GM08714 (cell line): Measurements from ENCODE around the gene ATP2A3.

Source experiments
- H3K4me3 ChIP-seq: fragments of 200-500 bp; sonication (Bioruptor generic); 2 replicates; pipeline ENCODE4 v1.5.1; 2014; ENCODE audit warnings: mild to moderate bottlenecking, low read length, inconsistent platforms
- ZNF274 ChIP-seq: IDR thresholded peaks from 2 replicates; pipeline ENCODE4 v1.6.1; 2012; ENCODE audit warnings: mild to moderate bottlenecking, low read depth, low read length

Gene ATP2A3

DNA sequence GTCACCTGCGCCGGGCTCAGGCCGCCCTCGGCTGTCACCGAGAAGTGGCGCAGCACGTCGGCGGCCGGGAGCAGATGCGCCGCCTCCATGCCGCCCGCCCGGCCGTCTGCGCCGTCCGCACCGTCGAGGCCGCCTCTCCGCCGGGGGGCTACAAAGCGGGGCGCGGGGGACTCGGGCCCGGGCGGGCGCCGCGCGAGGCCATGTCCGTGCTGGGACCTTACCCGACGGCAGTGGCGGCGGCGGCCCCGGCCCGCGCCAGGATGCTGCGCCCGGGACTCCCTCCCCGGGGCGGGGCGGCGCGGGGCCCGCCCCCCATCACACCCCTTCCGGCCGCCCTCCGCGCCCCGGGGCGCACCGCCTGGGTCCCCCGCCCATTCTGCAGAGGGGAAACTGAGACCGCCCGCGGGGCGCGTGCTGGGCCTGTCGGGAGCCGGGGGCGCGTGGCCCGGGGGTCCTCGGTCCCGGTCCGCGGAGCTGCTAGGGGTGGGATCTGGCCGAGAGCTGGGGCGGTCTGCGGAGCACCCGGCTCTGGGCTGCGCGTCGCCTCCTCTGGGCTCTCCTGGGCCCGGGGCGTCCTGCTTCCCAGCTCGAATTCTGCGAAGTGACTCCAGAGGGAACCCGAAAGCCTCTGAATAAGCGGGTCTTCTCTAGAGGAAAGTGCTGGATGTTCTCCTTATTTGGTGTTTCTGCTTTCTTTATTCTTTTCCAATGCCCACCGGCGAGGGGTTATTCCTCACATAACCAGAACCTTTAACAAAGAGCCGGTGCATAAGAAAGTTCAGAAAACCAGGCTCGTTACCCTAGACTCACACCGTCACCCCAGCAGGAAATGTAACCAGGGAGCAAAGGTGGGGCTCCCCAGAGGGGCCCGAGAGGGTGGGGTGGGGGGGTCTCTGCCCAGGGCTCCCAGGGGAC, at the start of gene ATP2A3:
Gene ATP2A3 (minus strand): TSS at position 235 of the 915 bp plus-strand sequence. CDS start 146 bp downstream, at position 89.
- no peak for TF ChIP-seq ZNF274
- H3K4me3 ChIP-seq, result peak within 1 kb of the TSS; percentile 67

DNA sequence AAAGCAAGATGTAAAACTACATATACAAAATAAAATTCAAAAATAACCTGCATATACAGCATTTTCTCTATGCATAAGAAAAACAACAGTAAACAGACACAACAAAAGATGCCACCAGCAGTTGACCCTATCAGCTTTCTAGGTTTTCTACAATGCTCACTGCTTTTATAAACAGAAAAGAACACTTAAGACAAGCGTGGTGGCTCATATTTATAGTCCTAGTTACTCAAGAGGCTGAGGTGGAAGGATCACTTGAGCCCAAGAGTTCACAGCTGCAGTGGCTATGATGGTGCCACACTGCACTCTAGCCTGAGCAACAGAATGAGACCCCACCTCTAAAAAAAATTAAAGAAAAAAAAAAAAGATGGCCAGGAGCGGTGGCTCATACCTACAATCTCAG, 46.5 kb upstream of the ATP2A3 start:
- no peak for TF ChIP-seq ZNF274
- H3K4me3 ChIP-seq, result no peak overlapping the region

DNA sequence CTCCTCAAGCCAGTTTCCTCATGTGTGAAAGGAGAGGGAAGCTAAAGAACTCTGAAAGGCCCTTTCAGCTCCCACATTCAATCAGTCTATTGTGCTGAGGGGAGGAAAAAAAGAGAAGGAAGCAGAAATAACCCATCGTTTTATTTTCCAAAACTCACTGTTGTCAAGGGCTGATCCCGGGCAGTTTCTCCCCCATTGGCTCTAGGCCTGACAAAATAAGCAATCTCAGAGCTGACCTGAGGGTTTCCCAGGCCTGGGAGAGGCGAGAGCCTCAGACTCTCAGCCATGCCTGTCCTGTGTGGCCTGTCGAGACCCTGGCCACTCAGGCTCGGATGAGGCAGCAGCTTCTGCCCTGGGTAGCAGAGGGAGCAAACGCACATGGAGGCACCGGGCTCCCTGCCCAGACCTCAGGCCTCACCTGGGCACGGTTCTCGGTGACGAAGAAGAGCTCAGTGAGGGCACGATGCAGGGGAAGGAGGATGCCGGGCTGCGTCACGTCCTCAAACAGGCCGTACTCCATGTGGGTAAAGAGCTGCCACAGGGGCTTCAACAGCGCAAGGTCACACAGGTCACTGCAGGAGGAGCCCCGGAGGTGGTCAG, 45.0 kb upstream of the ATP2A3 start:
- no peak for TF ChIP-seq ZNF274
- no peak overlapping the region for H3K4me3 ChIP-seq

DNA sequence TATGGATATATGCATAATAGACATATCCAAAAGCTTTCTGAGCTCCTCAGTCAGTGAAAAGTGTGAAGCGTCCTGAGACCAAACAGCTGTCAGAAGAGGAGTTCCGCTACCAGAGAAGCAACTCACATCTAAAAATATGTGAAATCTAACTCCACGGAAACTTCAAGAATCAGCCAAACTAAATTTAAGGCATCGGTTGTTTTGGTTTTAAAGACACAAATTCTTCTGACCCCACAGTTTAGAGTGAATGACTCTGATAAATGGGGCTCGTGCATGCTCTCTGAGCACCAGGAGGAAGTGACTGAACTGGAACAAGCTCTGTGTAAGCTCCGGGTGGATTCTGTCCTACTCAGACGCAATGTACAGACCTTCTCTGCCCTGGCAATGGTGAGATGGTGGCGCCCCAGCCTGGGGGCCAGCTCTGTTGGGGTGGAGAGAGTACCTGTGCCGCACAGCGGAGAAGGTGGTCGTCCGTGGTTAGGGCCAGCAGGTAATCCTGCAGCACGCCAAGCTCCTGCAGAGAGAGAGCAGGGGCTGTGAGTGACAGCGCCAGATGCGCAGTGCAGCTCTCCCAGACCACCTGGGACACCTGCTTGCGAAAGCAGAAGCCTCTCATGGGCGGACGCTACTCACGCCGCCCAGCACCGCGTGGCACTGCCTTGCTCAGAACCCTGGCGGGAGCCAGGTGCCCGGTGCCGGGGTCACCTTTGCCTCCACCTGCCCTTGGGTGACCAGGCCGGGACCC, 44.4 kb upstream of the ATP2A3 start:
- no peak for TF ChIP-seq ZNF274

DNA sequence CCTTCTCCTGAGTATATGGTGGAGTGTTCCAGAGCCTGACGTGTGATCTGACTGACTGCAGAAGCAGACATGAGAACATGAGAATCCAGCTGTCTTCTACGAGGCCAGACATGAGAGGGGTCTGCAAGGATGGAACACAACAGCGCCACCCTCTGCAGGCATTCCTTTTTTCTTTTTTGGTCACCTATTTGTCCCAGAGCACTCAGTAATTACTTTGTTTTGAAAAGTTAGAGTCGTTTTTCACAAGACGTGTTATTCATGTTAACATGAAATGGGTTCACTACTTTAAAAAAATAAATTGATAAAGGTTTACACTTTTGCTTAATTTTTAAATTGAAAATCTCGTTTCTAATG, 43.8 kb upstream of the ATP2A3 start:
- no peak for TF ChIP-seq ZNF274
- no peak overlapping the region for H3K4me3 ChIP-seq

More for the DNA sequence above, 44.4 kb upstream of the ATP2A3 start:
- H3K4me3 ChIP-seq, result no peak overlapping the region

DNA sequence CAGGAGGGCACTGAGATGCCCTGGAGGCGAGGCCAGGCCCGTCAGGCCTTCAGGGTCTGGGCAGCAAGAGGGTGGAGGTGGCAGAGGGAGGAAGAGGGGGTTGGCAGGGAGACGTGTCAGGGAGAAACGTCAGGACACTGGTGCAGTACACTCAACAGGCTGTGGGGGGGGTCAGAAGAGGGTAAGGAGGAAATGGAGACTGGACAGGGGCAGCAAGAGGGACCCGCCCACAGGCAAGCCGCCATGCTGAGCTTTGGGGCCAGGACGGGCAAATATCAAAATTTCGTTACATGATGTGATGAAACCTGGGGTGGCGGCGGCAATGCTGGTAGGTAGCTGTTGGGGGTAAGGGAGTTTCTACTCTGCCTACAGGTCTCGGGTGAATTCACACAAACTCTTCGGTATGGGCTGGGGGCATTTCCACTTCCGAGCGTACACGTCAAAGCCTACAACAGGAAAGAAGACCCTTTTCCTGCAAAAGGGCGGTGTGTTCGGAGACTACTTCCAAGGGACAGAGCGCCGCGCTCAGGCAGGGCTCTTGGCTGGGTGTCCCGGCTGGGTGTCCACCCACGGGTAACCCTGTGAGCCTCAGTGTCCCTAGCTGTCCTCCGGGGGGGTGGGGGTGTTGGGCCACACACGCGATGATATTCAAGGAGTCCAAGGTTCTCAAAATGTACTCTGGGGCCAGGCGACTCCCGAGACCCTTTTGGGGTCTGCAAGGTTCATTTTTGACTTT, 43.3 kb upstream of the ATP2A3 start:
- no peak overlapping the region for H3K4me3 ChIP-seq
- no peak for TF ChIP-seq ZNF274

DNA sequence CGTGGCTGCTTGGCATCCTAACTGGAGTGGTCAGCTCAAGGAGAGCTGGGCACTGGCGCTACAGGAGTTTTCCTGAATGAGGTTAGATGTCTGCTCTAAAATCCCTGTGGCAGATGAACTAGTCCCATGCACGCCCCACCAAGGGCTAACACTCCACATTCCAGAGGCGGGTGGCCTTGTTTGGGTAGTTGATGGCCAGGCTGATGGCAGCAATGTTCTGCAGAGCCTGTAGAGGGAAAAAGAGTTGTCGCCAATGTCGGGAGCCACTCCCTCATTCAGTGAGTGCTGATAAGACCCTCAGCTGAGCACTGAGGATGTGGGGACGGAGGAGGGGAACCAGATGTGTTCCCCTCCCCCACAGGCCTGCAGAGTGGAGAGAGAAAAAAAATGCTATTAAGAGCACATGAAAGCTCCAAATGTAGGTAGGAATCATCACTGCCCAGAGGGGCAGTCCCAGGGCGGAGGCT, 42.5 kb upstream of the ATP2A3 start:
- no peak for TF ChIP-seq ZNF274
- H3K4me3 ChIP-seq, result no peak overlapping the region

DNA sequence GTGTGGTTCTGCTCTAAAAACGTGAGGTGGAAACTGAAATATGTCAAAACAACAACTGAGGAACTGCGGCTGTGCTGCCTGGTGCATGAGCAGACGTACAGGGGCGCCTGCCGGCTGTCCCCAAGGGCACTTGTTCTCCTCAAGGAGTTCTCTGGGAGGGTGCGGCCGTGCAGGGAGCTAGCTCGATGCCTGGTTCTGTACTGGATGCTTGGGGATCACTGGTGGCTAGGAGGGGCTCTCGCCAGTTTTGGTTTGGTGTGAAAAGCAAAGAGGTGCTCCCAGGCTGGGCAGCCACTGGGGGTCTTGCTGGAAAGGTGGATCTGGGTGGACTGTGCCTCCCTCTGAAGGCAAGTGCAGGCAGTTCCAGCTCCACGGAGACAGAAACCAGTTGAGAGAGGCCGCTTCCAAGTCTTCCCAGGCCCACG, 41.9 kb upstream of the ATP2A3 start:
- no peak overlapping the region for H3K4me3 ChIP-seq
- TF ChIP-seq ZNF274, result no peak

DNA sequence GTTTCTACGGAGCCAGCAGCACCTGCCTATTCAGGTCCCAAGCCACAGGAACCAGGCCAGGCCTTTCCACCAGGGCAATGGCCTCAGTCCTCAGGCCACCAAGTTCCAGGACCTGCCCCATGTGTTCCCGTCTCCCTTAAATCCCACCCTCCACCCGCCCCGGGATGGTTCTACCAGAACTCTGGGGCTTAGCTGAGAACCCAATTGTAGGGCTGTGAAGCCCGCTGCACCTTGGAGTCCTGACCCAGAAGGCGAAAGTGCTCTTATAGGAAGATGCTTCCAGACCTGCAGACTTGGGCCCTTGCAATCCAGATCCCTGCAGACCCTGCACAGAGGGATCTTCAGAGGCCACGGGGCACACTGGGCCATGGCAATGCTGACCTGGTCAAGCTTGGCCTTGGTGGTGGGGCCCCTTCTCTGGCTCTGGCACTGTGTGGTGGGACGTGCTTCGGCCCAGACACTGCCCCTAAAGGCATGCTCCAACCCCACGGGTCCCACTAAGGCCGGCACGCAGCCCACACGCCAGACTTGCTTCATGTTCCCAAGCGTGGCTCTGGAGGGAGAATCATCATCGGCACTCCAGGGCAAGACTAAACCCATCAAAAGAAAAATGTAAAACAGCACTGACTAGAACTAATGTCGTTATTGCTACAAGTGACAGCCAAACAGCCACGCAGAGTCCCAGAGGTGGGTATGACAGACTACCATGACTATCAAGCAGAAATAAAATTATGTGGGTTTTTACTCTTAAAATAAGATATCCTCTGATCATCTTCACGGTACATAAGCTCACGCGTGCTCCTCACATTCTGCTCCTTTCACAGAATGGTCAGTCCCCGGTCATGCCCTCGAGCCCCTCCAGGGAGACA, 41.3 kb upstream of the ATP2A3 start:
- TF ChIP-seq ZNF274, result no peak
- H3K4me3 ChIP-seq, result no peak overlapping the region

DNA sequence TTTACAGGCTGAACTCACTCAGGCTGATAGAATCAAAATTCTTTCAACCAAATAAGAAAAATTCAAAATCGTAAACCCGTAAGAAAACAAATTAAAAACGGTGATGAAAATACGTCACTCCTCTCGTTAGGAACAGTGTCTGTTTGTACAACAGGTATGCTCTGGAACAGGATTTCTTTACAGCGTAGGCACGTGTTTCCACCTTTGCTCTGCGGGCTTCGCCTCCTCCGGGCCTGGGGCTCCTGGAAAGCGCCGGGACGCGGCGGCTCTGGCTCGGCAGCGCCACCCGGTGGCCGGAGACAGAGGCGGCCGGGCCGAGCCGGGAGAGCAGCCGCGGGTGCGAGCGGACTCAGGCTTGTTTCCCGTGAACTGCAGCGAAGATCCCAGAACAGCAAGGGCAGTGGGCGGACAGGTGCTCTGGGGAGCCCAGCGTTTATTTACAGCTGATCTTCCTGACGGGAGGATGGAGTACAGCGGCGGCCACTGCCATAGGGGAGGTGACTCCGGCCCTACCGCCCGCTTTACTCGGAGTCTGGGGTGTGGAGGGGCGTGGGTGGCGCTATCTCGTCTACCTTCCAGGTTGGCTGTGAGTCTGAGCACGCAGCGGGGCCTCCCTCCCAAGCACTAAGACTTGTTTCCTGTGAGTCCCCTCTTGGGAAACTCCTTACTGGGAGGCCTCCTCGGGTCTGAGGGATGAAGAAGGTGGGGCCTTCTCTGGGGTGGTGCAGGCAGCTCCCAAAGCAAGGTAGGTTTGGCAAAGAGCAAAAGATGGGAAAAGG, 40.5 kb upstream of the ATP2A3 start:
- TF ChIP-seq ZNF274, result no peak
- H3K4me3 ChIP-seq, result no peak overlapping the region

DNA sequence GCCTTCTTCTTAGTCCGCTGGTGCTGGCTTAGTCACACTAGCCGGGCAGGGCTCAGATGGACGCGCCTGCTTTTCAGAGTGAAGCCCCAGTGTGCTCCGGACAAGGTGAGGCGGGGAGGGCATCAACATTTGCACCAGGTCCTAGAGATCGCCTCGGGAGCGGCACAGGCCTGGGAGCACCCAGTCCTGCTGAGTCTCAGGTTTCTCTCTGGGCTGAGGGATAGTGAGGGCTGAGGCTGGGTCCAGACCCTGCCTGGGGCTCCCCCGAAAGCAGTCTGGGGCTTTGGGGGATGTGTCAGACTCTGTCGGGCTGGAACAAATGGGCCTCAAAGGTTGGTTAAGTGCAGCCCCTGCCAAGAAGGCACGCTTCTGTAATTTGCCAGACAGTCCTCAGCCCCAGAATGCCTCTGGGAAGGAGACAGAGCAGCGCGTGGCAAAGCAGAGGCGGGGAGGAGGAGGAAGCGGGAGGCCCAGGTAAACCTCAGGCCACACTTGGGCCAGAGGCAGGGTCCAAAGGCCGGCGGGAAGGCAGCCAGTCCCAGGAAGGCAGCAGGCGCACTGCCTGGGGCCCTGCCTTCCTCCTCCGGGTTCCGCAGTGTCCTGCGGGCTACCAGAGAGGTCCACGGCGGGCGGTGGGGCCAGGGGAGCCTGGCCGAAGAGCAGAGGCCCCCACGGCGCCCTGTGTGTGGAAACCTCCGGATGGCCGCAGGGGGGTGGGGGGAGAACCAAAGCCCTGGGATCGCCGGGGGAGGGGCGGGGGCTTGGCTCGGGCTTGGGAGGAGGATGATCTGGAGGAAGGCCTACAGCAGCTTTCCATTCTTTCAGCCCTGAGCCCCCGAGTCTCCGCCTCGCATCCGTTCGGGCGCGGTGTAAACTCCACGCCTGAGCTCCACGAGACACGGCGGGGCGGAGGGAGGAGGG, 39.5 kb upstream of the ATP2A3 start:
- H3K4me3 ChIP-seq, result no peak overlapping the region
- no peak for TF ChIP-seq ZNF274

DNA sequence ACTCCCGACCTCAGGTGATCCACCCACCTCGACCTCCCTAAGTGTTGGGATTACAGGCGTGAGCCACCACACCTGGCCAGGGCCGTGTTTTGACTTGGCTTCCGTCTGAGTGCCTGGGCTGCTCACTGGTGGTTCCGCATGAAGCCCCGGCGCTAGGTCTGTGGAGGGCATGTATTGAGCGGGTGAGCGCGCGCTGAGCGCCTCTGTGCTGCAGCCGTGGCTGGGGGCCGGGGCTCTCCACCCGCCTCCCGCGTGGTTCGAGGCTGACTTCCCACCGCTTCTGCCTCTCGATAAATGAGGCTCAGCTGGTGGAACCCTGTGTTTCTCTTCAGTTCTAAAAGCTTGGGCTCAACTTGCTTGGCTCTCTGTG, 38.9 kb upstream of the ATP2A3 start:
- TF ChIP-seq ZNF274, result no peak

More for the DNA sequence above, 38.9 kb upstream of the ATP2A3 start:
- no peak overlapping the region for H3K4me3 ChIP-seq
